DMS114 treated with DMSO at 0.1 percent for 48 hours (cell line): ENCODE measurements around the gene OSBPL7.

Experiments
- DNase-seq: peaks from one replicate; lab custom pipeline; 2025; ENCODE audit not compliant: unreplicated experiment; lab: John Stamatoyannopoulos, UW

Gene OSBPL7

GRCh38 chr17:47829870-47830269, 8.3 kb upstream of the OSBPL7 start:
- no peak for DNase-seq

GRCh38 chr17:47823519-47823918, 1.9 kb upstream of the OSBPL7 start:
- no peak for DNase-seq

- DNase-seq = no peak
Measured at GRCh38 chr17:47822785-47823184, 1.2 kb upstream of the OSBPL7 start.

- no peak for DNase-seq
Measured at GRCh38 chr17:47821031-47821423, 567 bp downstream of the OSBPL7 start.

- DNase-seq = no peak
Measured at GRCh38 chr17:47820033-47820789, 1.4 kb downstream of the OSBPL7 start.

- no peak for DNase-seq
Measured at GRCh38 chr17:47819475-47819874, 2.1 kb downstream of the OSBPL7 start.

GRCh38 chr17:47818002-47818695, 3.4 kb downstream of the OSBPL7 start:
- no peak for DNase-seq

- DNase-seq = no peak
Measured at GRCh38 chr17:47816947-47817346, 4.6 kb downstream of the OSBPL7 start.

- no peak for DNase-seq
Measured at GRCh38 chr17:47816111-47816735, 5.4 kb downstream of the OSBPL7 start.

- no peak for DNase-seq
Measured at GRCh38 chr17:47815106-47815918, 6.3 kb downstream of the OSBPL7 start.

GRCh38 chr17:47813512-47814031, 8.0 kb downstream of the OSBPL7 start:
- DNase-seq = no peak

- no peak for DNase-seq
Measured at GRCh38 chr17:47813077-47813476, 8.5 kb downstream of the OSBPL7 start.

GRCh38 chr17:47812146-47812920, 9.3 kb downstream of the OSBPL7 start:
- DNase-seq = no peak

GRCh38 chr17:47811709-47812108, 9.9 kb downstream of the OSBPL7 start:
- DNase-seq = no peak

- no peak for DNase-seq
Measured at GRCh38 chr17:47810901-47811635, 10.5 kb downstream of the OSBPL7 start.

GRCh38 chr17:47810200-47810821, 11.3 kb downstream of the OSBPL7 start:
- no peak for DNase-seq

- no peak for DNase-seq
Measured at GRCh38 chr17:47808830-47809480, 12.6 kb downstream of the OSBPL7 start.

GRCh38 chr17:47808036-47808829, 13.4 kb downstream of the OSBPL7 start:
- DNase-seq = no peak
